SJCRH30 (cell line): ENCODE measurements around the gene EPB41. TPM values are rescaled to one million over a fixed set of nuclear protein-coding genes. Genes with fewer than 3 reads are reported as not detected.
A peak's percentile ranks its signal among the peaks of the same experiment; 100 is the strongest.
"Not testable (repeated sequence)": the region's sequence is repeated elsewhere in the genome, so short reads cannot be mapped to it uniquely, and the experiment has no call there.

Experiments used
- DNase-seq, 2 experiments: peaks; one replicate each; pipeline ENCODE4 v3.0.0-alpha.2; 2015 to 2020
- H3K27ac ChIP-seq: fragments of 250-450 bp; sonication (Bioruptor Pico); 2 replicates; pipeline ENCODE4 v1.5.1; 2020; ENCODE audit warnings: mild to moderate bottlenecking, moderate library complexity
- H3K27me3 ChIP-seq: fragments of 250-450 bp; sonication (Bioruptor Pico); 2 replicates; pipeline ENCODE4 v1.5.1; 2020; ENCODE audit warnings: mild to moderate bottlenecking, moderate library complexity
- H3K36me3 ChIP-seq: fragments of 250-450 bp; sonication (Bioruptor Pico); 2 replicates; pipeline ENCODE4 v1.5.1; 2020; ENCODE audit warnings: mild to moderate bottlenecking, moderate library complexity
- H3K4me1 ChIP-seq: fragments of 250-450 bp; sonication (Bioruptor Pico); 2 replicates; pipeline ENCODE4 v1.5.1; 2020; ENCODE audit warnings: mild to moderate bottlenecking, moderate library complexity
- H3K4me3 ChIP-seq: fragments of 250-450 bp; sonication (Bioruptor Pico); 2 replicates; pipeline ENCODE4 v1.5.1; 2020; ENCODE audit warnings: mild to moderate bottlenecking, moderate library complexity
- H3K9me3 ChIP-seq: fragments of 250-450 bp; sonication (Bioruptor Pico); replicated peaks from 2 replicates; pipeline ENCODE4 v1.5.1; 2020; ENCODE audit warnings: mild to moderate bottlenecking, moderate library complexity
- total RNA-seq: library from RNA; depleted of rRNA; stranded (reverse); fragments of >200 nt; shearing (Covaris generic); gene quantifications from 2 replicates; pipeline ENCODE4 v1.2.3, GENCODE V29; 2014

EPB41 gene
- total RNA-seq, 1 experiment from 2014 or later = 67.1 TPM

DNA sequence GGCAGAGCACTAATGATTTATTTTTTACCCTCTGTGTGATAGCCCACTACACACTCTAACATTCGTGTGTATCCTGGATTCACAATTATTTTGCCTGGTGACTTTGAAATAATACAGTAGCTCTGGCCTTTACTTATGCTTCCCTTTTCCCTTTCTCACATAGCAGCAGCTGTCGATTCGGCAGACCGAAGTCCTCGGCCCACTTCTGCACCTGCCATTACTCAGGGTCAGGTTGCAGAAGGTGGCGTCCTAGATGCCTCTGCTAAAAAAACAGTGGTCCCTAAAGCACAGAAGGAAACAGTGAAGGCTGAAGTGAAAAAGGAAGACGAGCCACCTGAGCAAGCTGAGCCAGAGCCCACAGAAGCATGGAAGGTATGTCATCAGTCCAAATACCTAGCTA, 138.6 kb downstream of the EPB41 start:
- H3K27me3 ChIP-seq = no peaks in the 10 kb centered on the region
- peak; percentile 38 to 62 for DNase-seq
- 0 out of 2 replicates have a peak, but pooled peaks cover 5% of the 10 kb centered on the region for H3K36me3 ChIP-seq
- H3K9me3 ChIP-seq = no peaks in the 10 kb centered on the region
- H3K4me3 ChIP-seq = no peak overlapping the region
- 0 out of 2 replicates have a peak, but pooled peaks cover 3% of the 10 kb centered on the region for H3K4me1 ChIP-seq
- no peak overlapping the region for H3K27ac ChIP-seq

DNA sequence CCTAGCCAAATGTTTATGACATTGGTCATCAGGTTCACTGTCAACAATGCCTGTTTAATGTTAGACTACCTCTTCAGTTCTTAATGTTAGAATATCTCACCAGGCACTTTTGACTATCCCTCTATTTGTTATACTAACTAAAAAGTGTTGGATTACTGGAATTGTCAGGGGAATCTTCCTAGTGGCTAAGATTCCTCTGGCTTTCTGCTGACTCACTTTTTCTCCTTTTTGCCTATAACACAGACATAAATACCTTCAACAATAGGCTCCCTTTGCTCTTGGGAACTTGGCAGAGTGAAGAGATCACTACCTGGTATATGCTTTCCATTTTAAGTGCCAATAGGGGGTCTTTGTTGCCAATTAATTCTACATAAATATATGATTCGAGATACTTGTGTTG, 140.8 kb downstream of the EPB41 start:
- H3K4me1 ChIP-seq = 0 out of 2 replicates have a peak, but pooled peaks cover 3% of the 10 kb centered on the region
- 0 out of 2 replicates have a peak, but pooled peaks cover 5% of the 10 kb centered on the region for H3K36me3 ChIP-seq

DNA sequence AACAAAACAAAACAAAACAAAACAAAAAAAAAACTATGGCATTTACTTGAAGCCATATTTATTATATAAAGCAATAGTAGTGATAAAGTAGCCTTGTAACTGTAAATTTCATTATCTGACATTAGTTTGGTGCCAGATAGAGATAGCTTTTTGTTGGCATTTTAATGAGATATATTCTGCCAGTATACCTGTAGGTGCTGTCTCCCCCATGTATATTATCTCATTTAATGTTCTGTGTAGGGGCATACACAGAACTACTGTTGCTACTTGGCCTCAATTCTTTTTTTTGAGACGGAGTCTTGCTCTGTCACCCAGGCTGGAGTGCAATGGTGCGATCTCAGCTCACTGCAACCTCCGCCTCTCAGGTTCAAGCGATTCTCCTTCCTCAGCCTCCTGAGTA, 141.9 kb downstream of the EPB41 start:
- 0 out of 2 replicates have a peak, but pooled peaks cover 5% of the 10 kb centered on the region for H3K36me3 ChIP-seq
- DNase-seq = no peak
- no peak overlapping the region for H3K27ac ChIP-seq
- H3K27me3 ChIP-seq = no peaks in the 10 kb centered on the region
- H3K4me1 ChIP-seq = 0 out of 2 replicates have a peak, but pooled peaks cover 3% of the 10 kb centered on the region
- no peaks in the 10 kb centered on the region for H3K9me3 ChIP-seq
- H3K4me3 ChIP-seq = no peak overlapping the region

More for the DNA sequence above, 140.8 kb downstream of the EPB41 start:
- no peak overlapping the region for H3K4me3 ChIP-seq
- no peak overlapping the region for H3K27ac ChIP-seq
- H3K27me3 ChIP-seq = no peaks in the 10 kb centered on the region
- DNase-seq = no peak
- no peaks in the 10 kb centered on the region for H3K9me3 ChIP-seq

DNA sequence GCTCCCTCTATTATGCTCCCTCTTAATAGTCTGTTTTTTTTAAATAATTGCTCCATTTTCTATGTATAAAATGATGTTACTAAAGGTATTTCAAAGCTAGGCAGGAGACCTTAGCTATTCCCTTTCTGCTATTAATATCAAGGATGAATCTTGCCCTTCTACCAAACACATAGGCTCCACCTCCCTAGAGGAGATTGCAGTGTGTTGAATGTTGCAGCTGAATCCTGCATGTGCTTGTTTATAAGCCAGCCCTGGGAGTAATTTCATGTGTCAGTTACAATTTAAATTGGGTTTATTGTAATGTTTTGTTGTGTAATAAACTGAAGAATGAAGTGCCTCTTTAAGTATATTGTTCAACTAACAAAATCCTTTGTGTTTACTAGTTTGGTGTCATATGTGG, 143.3 kb downstream of the EPB41 start:
- H3K36me3 ChIP-seq = 0 out of 2 replicates have a peak, but pooled peaks cover 2% of the 10 kb centered on the region
- no peak overlapping the region for H3K4me3 ChIP-seq
- no peak overlapping the region for H3K27ac ChIP-seq
- H3K9me3 ChIP-seq = no peaks in the 10 kb centered on the region
- H3K27me3 ChIP-seq = no peaks in the 10 kb centered on the region
- DNase-seq = no peak
- H3K4me1 ChIP-seq = 0 out of 2 replicates have a peak, but pooled peaks cover 2% of the 10 kb centered on the region

- H3K27ac ChIP-seq = no peak overlapping the region
- no peaks in the 10 kb centered on the region for H3K4me1 ChIP-seq
- DNase-seq = no peak
- H3K4me3 ChIP-seq = no peak overlapping the region
- no peaks in the 10 kb centered on the region for H3K9me3 ChIP-seq
- H3K27me3 ChIP-seq = no peaks in the 10 kb centered on the region
- 0 out of 2 replicates have a peak, but pooled peaks cover 2% of the 10 kb centered on the region for H3K36me3 ChIP-seq
These were observed 148.0 kb downstream of the EPB41 start for GRCh38 chr1:29062157-29062942.

GRCh38 chr1:29064064-29064463, 149.7 kb downstream of the EPB41 start:
- Histone ChIP-seq H3K4me1 (peaks cover 11% of the 10 kb centered on the region; the same call in 1 of the 2 replicates), H3K27ac (no peak overlapping the region), H3K36me3 (0 out of 2 replicates have a peak, but pooled peaks cover 2% of the 10 kb centered on the region), H3K4me3 (no peak overlapping the region), H3K27me3 (no peaks in the 10 kb centered on the region), H3K9me3 (0 out of 2 replicates have a peak, but pooled peaks cover 3% of the 10 kb centered on the region)
- DNase-seq = no peak

DNA sequence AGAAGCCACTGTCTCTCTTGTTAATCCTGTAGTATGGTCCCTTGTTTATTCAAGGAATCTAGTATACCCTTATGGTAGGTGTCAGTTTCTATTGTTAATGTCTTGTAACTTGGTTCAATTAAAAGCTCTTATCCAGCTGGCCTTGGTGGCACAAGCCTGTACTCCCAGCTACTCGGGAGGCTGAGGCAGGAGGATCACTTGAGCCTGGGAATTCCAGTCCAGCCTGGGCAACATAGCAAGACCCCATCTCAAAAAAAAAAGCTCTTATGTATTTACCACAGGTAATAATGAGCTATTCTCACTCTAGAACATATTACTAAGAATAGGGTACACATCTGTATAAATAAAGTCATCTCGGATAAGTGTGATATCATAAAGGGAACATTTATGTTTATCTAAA, 162.8 kb downstream of the EPB41 start:
- Histone ChIP-seq H3K9me3 (no peaks in the 10 kb centered on the region), H3K4me3 (no peak overlapping the region), H3K36me3 (no peaks in the 10 kb centered on the region)

GRCh38 chr1:29079916-29080629, 165.7 kb downstream of the EPB41 start:
- not testable (repeated sequence) for H3K36me3 ChIP-seq, DNase-seq, H3K9me3 ChIP-seq, H3K27me3 ChIP-seq, H3K4me1 ChIP-seq, H3K4me3 ChIP-seq, H3K27ac ChIP-seq

More for the DNA sequence above, 162.8 kb downstream of the EPB41 start:
- no peak overlapping the region for H3K27ac ChIP-seq
- no peak for DNase-seq
- H3K27me3 ChIP-seq = no peaks in the 10 kb centered on the region
- H3K4me1 ChIP-seq = no peaks in the 10 kb centered on the region

GRCh38 chr1:29081201-29081600, 166.8 kb downstream of the EPB41 start:
- no peak overlapping the region for H3K4me3 ChIP-seq
- no peak for DNase-seq
- H3K4me1 ChIP-seq = no peaks in the 10 kb centered on the region; the same call in 1 of the 2 replicates
- H3K36me3 ChIP-seq = no peaks in the 10 kb centered on the region
- H3K27ac ChIP-seq = no peak overlapping the region
- H3K27me3 ChIP-seq = no peaks in the 10 kb centered on the region
- no peaks in the 10 kb centered on the region for H3K9me3 ChIP-seq

- H3K27me3 ChIP-seq = no peaks in the 10 kb centered on the region
- H3K4me1 ChIP-seq = no peaks in the 10 kb centered on the region; the same call in 1 of the 2 replicates
- H3K4me3 ChIP-seq = no peak overlapping the region
- H3K27ac ChIP-seq = no peak overlapping the region
- no peaks in the 10 kb centered on the region for H3K36me3 ChIP-seq
- no peaks in the 10 kb centered on the region for H3K9me3 ChIP-seq
- no peak for DNase-seq
These were observed 168.2 kb downstream of the EPB41 start for GRCh38 chr1:29082519-29082918.

GRCh38 chr1:29083317-29084195, 169.2 kb downstream of the EPB41 start:
- Histone ChIP-seq H3K27me3 (no peaks in the 10 kb centered on the region), H3K36me3 (no peaks in the 10 kb centered on the region), H3K27ac (no peak overlapping the region), H3K4me3 (no peak overlapping the region), H3K4me1 (no peaks in the 10 kb centered on the region; the same call in 1 of the 2 replicates), H3K9me3 (no peaks in the 10 kb centered on the region)
- no peak for DNase-seq

GRCh38 chr1:29084196-29084521, 169.8 kb downstream of the EPB41 start:
- H3K36me3 ChIP-seq = no peaks in the 10 kb centered on the region

DNA sequence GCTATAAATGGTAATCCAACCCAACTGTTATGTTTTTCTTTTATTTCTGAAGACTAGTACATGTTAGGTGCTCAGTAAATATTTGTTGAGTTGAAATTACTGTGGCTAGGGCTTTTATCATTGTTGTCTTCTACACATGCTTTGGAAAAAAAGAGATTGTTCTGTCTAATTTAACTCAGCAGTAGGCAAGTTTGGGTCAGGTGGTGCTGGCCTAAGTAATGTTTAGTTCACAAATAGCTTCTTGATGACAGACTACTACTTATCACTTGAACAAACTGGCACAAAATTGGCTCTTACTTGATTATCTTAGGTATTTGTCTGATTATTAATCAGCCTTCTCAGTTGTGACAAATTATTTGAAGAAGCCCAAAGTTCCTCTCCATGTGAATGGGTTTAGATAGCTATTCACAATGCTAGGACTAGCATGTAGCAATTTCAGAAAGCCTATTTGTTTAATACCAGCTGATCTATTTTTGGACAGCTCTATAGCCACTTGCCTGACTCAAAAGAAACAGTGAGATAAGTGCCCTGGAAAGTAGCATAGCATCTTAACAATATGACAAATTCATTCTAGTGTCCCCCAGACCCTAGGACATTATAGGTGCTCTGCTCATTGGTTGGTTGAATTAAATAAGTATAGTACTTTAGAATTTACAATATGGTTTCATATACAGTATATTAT, 176.7 kb downstream of the EPB41 start:
- H3K4me3 ChIP-seq = no peak overlapping the region
- H3K4me1 ChIP-seq = no peaks in the 10 kb centered on the region
- no peak for DNase-seq
- H3K27ac ChIP-seq = no peak overlapping the region
- no peaks in the 10 kb centered on the region; the same call in 1 of the 2 replicates for H3K36me3 ChIP-seq
- no peaks in the 10 kb centered on the region for H3K27me3 ChIP-seq
- H3K9me3 ChIP-seq = 0 out of 2 replicates have a peak, but pooled peaks cover 4% of the 10 kb centered on the region

More at GRCh38 chr1:29084196-29084521, 169.8 kb downstream of the EPB41 start:
- no peaks in the 10 kb centered on the region for H3K9me3 ChIP-seq
- H3K27ac ChIP-seq = no peak overlapping the region
- H3K4me1 ChIP-seq = no peaks in the 10 kb centered on the region; the same call in 1 of the 2 replicates
- no peak overlapping the region for H3K4me3 ChIP-seq
- H3K27me3 ChIP-seq = no peaks in the 10 kb centered on the region
- no peak for DNase-seq

DNA sequence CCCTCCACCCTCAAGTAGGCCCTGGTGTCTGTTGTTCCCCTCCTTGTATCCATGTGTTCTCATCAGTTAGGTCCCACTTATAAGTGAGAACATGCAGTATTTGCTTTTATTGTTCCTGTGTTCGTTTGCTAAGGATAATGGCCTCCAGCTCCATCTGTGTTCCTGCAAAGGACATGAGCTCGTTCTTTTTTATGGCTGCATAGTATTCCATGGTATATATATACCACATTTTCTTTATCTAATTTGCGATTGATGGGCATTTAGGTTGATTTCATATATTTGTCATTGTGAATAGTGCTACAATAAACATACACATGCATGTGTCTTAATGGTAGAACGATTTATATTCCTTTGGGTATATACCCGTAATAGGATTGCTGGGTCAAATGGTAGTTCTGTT, 178.3 kb downstream of the EPB41 start:
- not testable (repeated sequence) for DNase-seq, H3K4me1 ChIP-seq, H3K4me3 ChIP-seq, H3K27me3 ChIP-seq, H3K9me3 ChIP-seq, H3K27ac ChIP-seq, H3K36me3 ChIP-seq
